Measurements from ENCODE around the gene MEIS3.

The MEIS3 gene

DNA sequence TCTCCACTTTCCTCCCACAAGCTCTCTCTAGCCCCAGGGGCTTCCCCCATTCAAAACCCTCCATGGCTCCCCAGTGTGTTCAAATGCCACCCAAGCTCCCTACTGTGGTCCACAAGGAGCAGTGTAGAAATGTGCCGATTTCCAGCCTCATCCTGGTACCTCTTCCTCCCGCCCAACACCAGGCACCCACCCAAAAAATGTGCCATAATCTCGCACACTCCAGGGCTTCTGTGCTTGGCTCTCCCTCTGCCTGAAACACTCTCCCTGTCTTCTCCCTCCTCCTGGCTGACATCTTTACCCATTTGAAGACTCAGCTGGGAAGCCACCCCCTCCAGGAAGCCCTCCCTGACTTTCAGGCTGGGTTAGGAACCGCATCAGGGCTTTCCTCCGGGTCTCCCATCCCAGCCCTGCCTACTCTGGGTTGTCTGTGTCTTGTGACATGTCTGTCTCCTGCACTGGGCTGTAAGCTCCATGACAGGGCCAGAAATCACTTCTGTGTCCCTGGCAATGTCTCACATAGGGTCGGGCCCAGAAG is 16.6 kb upstream of the MEIS3 start:
- DNase-seq (ENCODE audit: low read depth), result no peak

DNA sequence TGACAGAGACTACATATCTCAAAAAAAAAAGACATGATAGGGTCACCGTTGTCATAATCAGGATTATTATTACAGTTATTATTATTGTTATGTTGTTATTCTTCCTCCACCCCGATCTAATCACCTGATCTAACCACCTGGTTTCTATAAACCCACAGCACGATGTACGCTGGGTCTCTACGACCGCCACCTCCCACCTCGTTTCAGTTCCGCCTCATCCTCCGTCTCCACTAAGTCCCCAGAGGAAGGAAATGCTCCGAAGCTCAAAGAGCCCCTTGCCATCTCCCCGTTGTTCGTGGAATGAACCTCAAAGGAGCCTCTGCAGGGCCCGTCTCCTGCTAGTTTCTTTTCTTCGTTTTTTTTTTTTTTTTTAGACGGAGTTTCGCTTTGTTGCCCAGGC is 15.9 kb upstream of the MEIS3 start:
- no peak for DNase-seq (ENCODE audit: low read depth)

DNA sequence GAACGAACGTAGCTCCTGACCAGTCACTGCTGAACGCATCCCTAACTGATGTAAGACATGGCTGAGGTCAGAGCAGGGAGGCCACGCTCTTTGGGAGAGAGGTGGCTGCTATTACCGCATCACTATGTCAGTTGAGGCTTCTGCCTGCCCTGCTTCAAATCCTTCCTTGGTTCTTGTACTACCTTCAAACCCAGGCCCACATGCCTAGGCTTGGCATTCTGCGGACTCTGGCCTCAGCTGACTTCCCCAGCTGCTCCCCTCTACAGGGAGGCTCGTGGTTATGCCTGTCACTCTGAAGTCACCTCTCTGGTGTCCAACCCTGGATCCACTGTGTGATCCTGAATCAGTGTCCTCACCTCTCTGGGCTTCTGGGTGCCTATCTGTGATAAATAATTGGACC is 14.8 kb upstream of the MEIS3 start:
- DNase-seq (ENCODE audit: low read depth), result no peak

DNA sequence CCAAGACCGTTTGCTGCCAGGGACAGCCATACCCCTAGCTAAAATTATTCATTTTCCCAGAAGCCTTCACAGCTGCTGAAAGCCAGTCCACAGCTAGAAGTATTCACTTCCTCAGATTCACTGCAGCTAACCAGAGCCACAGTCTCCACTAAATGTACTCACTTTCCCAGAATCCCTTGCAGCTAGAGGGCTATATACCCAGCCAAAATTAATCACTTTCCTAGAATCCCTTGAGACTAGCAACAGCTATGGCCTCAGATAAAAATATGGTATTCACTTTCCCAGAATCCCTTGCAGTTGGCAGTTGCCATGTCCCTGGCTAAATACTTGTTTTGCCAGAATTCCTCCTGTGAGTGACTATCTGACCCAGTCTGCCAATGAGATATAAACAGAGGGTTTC is 13.8 kb upstream of the MEIS3 start:
- peak; percentile 45 for DNase-seq (ENCODE audit: low read depth)

DNA sequence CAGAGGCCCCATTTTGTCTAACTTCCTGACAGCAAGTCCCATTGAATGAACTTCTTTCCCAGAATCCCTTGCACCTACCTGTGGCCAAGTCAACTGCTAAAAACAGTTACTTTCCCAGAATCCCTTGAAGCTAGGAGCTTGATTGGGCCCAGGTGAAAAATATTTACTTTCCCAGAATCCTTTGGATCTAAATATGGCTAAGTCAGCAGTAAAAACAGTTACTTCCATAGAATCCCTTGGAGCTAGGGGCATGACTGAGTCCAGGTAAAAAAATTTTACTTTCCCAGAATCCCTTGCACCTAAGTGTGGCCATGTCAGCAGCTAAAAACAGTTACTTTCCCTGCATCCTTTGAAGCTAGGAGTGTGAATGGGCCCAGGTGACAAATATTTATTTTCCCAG is 13.2 kb upstream of the MEIS3 start:
- no peak for DNase-seq (ENCODE audit: low read depth)

DNA sequence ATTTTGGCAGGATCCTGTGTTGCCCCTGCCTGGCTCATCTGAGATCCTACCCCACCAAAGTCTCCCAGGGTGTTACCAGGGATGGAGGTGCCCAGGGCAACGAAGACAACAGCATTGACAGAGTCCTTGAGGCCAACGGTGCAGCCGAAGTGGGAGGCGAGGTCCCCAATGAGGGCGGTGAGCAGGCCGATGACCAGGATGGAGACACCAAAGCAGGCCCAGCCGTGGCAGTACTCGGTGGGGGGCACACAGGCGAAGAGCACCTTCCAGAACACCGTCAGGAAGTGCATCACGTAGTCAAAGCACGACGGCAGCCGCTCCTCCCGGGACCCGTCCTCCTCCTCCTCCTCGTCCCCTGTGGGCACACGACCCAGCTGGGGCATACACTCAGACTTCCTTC is 12.8 kb upstream of the MEIS3 start:
- no peak for DNase-seq (ENCODE audit: low read depth)

DNA sequence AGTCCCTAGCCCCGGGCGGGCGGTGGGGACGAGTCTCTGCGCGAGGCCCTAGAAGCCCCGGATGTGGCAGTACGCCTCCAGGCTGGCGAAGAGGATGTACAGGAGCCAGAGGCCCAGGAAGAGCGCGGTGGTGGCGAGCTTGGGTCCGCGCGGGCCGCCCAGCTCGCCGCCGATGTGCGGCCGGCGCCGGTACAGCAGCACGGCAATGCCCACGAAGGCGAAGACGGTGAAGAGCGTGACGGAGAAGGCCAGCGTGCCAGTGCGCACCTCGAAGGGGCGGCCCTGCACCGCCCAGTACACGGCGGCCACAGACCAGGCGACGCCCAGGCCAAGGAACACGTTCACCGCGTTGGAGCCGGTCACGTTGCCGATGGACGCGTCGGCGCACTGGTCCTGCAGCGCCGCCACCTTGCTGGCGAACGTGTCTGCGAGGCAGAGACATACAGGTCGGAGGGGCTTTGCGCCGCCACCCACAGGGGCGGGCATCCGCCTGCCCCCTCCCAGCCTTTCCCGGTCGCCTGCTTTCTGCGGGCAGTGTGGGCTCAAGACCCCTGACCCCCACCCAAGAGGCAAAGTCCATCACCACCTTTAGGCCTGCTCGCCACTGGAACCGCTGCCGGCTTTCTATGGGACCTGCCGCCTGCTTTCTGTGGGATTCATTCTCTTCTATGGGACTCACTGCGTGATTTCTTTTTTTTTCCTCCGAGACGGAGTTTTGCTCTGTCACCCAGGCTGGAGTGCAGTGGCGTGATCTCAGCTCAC is 10.9 kb upstream of the MEIS3 start:
- DNase-seq (ENCODE audit: low read depth), result peak; percentile 59

DNA sequence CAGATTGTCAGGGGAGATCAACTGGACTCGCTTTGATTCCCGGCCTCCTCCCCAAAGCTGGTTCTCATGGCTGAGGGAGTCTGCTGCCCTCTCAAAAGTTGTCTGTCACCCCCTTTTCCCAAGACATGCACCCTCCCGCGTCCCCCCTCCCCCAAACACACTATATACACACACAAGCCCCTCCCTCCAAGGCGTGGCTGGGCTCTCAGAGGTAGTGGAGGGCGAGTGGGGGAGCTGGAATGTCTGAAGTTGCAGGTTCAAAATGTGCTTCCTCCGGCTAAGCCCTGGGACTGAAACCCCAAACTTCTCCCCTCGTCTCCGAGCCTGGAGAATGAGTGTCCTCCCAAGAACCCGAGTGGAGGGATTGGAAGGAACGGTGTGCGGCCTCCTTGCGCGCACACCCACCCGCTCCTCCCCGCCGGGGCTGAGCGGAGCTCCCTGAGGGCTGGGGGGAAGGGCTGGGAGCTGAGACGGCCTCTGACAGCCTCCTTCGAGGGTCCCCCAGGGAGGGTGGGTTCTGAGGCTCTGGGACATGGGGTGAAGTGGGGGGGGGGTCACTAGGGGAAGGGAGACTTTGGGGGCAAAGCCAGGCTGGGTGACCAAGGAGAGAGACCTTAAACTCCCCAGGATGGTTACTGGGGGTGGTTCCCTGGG is 9.9 kb upstream of the MEIS3 start:
- DNase-seq (ENCODE audit: low read depth), result no peak

DNA sequence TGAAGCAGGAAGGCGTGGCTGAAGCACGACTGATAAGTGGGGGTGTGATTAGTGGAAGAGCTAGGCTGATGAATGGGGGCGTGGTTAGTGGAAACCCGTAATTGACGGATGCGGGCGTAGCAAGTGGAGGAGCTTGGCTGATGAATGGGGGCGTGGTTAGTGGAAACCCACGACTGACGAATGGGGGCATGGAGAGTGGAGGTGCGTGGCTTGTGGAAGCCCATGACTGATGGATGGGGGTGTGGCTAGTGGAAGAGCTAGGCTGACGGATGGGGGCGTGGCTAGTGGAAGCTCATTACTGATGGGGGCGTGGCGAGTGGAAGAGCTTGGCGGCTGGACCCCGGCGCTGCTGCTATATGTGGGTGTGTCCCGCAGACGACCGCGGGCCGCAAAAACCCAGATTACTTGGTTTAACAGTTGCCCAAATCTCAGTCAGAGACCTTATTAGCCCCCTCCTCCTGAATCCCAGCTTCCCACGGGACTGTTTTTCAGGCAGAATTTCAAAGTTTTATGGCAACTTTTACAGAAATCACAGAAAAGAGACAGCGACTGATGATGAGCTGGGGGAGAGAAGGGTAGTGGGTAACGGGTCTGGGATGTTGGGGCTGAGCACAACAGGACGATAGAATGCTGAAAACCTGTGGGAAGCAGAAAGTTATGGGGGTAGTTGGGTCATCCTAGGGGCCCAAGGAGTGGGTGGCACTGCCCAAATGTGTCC is 9.0 kb upstream of the MEIS3 start:
- DNase-seq (ENCODE audit: low read depth), result peak; percentile 100

DNA sequence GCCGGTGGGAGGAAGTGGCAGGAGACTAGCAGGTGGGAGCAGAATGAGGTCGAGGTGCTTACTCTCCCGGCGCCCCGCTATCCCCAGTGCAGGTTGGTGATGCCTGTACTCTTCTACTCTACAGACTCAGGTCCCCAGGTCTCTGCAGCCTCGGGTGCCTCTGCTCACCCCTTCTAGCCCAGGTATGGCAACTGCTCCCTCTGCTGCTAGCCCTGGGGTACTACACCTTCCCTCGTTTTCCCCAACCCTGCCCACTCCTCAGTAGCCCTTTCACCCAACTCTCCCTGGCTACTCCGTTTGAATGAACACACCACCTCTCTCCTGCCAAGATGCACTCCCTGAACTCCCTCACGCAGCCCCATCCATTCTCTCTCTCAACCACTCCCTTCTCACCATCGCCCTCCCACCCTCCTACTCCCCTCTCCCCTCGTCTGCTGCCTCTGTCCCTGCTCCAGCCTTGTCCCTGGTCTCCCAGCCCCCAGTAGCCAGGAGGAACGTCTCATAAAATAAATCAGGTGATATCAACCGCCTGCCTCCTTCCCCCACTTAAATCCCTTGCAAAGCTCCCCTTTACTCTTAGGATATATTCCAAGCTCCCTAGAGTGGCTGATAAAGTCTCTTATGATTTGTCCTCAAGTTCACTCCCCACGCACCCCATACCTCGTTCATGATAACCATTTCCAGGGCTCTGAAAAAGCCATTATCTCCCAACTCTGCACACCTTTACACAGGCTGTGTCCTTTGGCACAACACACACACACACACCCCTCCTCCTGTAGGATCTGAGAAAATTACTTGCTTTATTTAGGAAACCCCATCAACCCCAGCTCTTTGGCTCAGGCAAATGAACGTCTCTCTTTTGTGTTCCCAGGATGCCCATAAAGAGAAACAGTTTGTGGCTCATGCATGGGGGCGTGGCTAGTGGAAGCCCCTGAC is 8.2 kb upstream of the MEIS3 start:
- DNase-seq (ENCODE audit: low read depth), result peak; percentile 70

DNA sequence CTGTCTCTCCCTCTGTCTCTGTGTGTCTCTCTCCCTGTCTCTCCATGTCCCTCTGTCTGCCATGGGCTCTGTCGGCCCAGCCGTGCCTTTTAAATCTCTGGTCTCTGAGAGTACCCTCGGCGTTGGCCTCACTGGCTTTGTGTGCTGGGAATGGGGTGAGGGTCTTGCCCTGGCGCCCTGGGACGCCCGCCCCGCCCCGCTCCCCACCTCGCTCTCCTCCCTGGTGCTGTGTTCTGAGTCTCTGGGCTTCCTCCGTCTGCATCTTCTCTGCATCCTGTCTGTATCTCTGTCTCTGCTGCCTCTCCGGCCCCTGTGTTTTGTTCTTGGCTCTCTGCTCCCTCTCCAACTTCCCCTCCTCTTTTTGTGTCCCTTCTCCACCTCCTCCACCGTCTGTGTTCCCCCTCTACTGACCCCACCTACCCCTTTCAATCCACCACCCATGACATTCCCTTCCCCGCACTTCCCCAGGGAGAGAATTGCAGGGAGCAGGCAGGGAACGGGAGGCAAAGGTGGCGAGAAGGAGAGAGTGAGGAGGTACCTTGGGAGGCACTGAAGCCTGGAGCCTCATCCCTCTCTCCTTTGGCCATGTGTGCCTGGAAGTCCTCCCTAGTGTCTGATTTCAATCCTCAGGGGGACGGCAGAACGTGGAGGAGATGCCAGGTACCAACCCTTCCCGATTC is 4.0 kb upstream of the MEIS3 start:
- no peak for DNase-seq (ENCODE audit: low read depth)

DNA sequence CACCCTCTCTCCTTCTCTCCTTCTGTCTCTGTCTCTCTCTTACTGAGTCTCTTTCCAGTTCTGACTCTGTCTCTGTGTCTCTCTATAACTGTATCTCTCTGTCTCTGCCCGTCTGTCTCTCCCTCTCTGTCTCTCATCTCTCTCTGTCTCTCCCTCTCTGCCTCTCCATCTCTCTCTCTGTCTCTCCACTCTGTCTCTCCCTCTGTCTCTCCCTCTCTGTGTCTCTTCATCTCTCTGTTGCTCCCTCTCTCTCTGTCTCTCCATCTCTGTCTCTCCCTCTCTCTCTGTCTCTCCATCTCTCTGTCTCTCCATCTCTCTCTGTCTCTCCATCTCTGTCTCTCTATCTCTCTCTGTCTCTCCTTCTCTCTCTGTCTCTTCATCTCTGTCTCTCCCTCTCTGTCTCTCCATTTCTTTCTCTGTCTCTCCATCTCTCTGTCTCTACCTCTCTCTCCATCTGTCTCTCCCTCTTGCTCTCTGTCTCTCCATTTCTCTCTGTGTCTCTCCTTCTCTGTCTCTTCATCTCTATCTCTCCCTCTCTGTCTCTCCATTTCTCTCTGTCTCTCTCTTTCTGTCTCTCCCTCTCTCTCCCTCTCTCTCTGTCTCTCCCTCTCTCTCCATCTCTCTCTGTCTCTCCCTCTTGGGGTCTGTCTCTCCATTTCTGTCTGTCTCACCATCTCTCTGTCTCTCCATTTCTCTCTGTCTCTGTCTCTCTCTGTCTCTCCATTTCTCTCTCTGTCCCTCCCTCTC is 3.3 kb upstream of the MEIS3 start:
- no peak for DNase-seq (ENCODE audit: low read depth)

DNA sequence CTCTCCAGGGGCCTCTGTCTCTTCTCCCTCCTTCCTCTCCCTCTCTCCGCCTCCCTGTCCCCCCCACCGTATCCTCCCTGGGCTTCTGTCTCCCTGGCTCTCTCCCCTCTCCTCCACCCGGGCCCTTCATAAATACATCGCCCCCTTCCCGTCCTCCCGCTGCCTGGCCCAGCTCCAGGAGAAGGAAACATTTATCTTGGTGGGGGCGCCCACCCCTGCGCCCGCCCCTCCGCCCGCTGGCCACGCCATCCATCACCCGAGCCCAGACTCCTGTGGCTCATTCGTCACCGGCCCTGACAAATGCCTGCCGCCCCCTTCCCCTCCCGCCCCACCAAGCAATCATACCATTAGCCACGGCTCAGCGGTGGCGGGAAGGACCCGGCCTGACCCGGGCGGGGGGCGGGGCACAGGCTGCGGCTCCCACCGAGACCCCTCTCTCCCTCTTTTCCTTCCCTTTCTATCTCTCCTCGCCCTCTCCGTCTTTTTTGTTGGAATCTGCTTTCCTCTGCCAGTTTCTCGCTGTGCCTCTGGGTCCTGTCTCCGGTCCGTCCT is 2.6 kb upstream of the MEIS3 start:
- peak; percentile 48 for DNase-seq (ENCODE audit: low read depth)

DNA sequence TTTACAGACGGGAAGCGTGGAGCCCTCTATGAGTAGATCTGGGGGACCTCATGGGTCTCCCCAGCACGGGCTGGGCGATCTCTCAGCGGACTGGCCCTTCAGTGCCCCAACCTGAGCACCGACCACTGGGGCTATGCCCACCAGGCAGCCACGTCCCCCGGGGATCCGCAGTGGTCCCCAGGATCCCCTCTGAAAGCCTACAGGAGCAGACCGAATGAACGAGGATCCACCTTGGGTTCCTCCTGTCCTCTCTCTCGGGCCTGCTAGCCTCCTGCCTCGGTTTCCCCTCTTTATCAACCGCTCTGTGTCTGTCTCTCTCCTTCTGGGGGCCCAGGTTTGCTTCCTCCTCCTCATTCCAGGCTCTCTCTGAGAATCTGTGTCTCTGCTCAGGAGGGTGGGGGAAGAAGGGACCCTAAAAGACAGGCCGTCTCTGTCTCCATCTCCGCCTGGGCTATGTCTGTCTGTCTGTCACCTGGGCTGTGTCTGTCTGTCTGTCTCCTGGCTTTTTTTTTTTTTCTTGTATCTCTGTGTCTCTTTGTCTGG is 2.0 kb upstream of the MEIS3 start:
- DNase-seq (ENCODE audit: low read depth), result no peak

DNA sequence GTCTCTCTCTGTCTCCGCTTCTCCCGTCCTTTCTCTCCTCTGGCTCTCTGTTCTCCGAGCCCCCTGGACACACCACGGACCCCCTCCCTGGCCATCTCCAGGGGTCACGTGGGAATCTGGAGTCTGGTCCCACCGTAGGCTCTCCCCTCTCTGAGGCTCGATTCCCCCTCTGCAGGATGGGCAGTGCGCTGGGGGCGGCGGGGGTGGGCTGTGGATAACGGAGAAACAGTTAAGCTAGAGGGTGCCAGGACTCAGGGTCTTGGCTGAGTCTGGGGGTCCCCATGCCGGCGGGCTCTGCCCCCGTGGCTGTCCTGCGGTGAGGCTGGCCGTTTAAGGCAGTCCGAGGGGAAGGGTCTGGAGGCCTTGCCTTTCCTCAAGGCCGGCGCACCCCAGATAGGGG is 462 bp upstream of the MEIS3 start:
- DNase-seq (ENCODE audit: low read depth), result no peak

DNA sequence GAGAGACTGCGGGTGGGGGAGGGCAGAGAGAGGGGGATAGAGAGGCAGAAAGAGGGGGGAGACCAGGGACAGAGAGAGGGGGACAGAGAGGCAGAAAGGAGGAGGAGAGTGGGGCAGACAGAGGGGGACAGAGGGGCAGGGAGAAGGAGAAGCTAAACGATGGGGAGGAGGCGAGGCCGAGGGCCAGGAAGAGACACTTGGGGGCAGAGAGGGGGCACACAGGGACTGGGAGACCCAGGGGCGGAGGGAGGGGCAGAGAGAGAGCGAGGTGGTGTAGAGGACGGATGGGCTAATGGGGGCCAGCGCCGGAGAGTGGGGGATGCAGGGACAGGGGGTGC is 666 bp downstream of the MEIS3 start:
- no peak for DNase-seq (ENCODE audit: low read depth)

DNA sequence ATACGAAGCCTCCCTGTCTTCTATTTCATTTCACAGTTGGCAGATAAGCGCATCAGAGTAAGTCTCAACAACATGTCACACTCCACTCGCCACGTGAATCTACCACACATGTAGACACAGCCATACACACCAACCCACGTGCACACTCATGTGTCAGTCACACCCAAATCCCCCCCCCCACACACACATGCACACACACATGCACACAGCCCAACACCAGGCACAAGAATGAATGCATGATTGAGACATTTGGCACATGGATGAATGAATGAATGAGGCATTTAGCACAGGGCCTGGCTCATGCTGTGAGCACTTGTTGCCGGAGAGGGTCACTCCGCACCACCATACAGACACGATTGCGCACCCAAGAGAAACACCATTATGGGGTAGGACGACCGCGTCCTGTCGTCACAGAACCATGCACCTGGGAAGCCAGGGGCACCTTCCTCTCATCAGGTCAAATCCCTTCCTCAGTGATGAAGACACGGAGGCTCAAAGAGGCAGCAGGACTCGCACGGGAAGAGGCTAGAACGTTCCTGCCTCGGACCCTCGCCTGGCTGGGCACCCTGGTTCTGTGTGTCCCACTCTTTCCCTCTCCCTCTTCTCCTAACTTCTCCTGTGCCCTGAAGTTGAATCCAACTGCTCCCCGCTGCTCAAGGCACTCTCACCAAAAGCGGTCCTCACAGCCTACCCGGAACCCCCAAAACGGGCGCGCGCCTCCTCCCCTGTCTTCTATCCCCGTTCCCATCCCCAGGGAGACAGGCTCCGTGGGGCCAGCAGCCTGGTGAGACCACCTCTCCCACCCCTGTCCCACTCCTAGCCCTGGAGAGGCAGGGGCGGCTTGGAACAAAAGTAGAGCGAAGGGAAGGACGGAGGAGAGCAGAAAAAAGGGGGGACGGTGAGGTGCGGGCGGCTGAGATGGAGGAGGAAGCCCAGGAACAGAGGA is 1.3 kb downstream of the MEIS3 start:
- no peak for DNase-seq (ENCODE audit: low read depth)

DNA sequence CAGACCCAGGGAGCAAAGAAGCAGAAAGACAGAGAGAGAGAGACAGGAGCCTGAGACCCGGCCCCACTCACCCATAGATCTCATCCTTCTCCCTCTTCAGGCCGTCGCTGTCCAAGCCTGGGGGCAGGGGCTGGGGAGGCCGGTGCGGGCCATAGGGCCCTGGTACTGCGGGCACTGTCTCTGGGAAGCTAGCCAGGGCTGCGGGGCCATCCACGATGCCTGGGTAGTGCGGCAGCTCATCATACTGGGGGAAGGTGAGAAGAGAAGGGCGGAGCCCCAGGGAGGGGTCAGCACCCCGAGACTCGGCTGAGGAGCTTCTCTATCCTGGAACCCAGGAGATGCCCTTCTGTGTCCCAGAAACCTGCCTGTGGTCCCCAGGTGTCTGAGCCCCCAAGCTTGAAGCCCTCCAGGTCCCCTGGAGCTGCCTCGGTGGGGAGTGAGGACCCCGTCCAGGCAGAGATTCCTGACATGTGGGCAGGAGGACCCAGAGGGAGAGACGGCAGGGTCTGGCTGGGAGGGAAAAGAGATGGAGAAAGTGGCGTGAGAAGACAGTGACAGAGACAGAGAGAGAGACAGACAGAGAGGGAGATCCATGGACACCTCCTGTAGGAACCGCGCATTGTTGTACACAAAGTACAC is 2.1 kb downstream of the MEIS3 start:
- DNase-seq (ENCODE audit: low read depth), result no peak

DNA sequence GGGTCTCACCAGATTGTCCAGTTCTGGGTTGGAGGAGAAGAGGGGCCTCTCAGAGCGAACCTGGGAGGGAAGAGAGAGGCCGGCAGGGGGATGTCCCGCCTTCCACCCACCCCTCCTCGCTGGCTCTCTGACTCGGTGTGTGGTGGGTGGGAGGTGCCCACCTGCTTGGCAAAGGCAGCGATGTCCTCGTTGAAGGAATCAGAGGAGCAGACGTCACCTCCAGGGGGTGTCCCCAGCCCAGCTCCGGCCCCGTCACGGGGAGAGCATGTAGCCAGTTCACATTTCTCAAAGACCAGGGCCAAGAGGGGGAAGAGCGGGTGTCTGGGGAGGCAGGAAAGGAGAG is 2.7 kb downstream of the MEIS3 start:
- no peak for DNase-seq (ENCODE audit: low read depth)
